Esophagus squamous epithelium (tissue), 4 donors: ENCODE data around the gene KIAA0753.

Experiments
- CTCF ChIP-seq, 6 experiments: fragments of 450-650 bp in 4 of 6; fragments of 200-600 bp in 2 of 6; sonication (generic) in 2 of 6; IDR thresholded peaks; one replicate each; pipeline ENCODE4 v1.5.1; 2016 to 2019; ENCODE audit warnings: antibody characterized with exemption in 6 of 6, mild to moderate bottlenecking in 4 of 6, moderate library complexity in 4 of 6
- POLR2A ChIP-seq, 4 donors: fragments of 450-650 bp; IDR thresholded peaks; one replicate each; pipeline ENCODE4 v1.6.1; 2017; ENCODE audit warnings: antibody characterized with exemption in 4 of 4, mild to moderate bottlenecking in 4 of 4, moderate library complexity in 3 of 4

- TF ChIP-seq POLR2A (IDR thresholded peaks at IDR 0.05) = no peak
- no peak for TF ChIP-seq CTCF (IDR thresholded peaks at IDR 0.05)
Observed at GRCh38 chr17:6528557-6528956, 112.0 kb downstream of the KIAA0753 start.
